ENCODE data around the gene C19orf67.

C19orf67 gene

GRCh38 chr19:14056069-14056666 is 29.4 kb downstream of the C19orf67 start:
- no peak overlapping the region for H3K4me3 ChIP-seq (replicated peaks; ENCODE audit: low read depth, low read length)
- DNase-seq (ENCODE audit: low read depth): no peak
- TF ChIP-seq CTCF (IDR thresholded peaks at IDR 0.05; ENCODE audit: low read length, missing control alignments): no peak

GRCh38 chr19:14055396-14055795 is 30.2 kb downstream of the C19orf67 start:
- no peak for TF ChIP-seq CTCF (IDR thresholded peaks at IDR 0.05; ENCODE audit: low read length, missing control alignments)
- H3K4me3 ChIP-seq (replicated peaks; ENCODE audit: low read depth, low read length): no peak overlapping the region
- DNase-seq (ENCODE audit: low read depth): no peak

DNA sequence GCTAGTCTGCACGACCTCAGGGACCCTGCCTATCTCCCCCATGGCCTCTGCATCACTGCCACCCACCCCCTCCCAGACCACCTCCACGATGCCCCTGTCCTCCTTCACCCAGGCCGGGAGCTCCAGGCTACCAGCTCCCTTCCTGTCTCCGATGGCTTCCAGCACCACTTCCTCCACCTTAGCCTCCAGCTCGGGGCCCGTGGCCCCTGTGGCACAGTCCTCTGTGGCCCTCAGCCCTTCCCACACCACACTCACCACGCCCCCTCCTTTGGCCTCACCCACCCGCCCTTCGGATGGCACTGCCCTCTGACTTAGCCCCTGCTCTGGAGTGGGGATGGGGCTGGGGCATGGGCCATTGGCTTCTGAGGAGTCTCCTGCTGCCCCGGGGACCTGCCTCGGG is 30.9 kb downstream of the C19orf67 start:
- TF ChIP-seq CTCF (IDR thresholded peaks at IDR 0.05; ENCODE audit: low read length, missing control alignments): no peak
- no peak overlapping the region for H3K4me3 ChIP-seq (replicated peaks; ENCODE audit: low read depth, low read length)
- no peak for DNase-seq (ENCODE audit: low read depth)

DNA sequence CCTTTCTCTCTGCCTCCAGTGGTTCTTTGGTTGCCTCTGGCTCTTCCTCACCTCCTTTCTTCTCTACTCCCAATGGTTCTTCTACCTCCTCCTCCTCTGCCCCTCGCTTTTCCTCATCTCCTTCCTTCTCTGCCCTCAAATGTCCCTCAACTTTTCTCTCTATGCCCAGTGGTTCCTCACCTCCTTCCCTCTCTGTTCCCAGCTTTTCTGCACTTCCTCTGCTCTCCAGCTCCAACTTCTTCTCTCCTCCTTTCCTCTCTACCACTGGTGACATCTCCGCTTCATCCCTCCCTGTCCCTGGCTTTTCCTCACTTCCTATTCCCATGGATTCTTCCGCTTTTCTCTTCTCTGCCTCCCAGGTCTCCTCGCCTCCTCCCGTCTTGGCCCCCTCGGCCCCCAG is 31.5 kb downstream of the C19orf67 start:
- DNase-seq (ENCODE audit: low read depth): no peak
- no peak overlapping the region for H3K4me3 ChIP-seq (replicated peaks; ENCODE audit: low read depth, low read length)
- no peak for TF ChIP-seq CTCF (IDR thresholded peaks at IDR 0.05; ENCODE audit: low read length, missing control alignments)

DNA sequence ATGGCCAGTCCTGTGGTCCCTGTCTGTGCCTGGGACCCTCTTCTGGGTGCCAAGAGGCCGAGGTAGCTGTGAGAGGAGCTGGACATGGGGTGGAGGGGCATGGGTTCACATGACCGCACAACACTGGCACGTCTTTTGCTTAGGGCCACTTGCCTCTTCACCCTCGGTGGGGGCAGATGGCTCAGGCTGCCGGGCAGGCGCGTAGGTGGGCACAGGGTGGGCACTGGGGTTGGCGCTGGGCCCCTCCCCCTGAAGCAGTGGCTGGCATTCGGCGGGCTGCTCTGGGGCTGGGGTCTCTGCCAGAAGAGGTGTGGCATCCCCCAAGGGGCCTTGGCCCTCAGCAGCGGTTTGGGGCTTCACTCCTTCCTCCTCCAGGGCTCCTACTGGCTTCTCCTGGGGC is 32.1 kb downstream of the C19orf67 start:
- no peak for DNase-seq (ENCODE audit: low read depth)
- TF ChIP-seq CTCF (IDR thresholded peaks at IDR 0.05; ENCODE audit: low read length, missing control alignments): no peak
- no peak overlapping the region for H3K4me3 ChIP-seq (replicated peaks; ENCODE audit: low read depth, low read length)

DNA sequence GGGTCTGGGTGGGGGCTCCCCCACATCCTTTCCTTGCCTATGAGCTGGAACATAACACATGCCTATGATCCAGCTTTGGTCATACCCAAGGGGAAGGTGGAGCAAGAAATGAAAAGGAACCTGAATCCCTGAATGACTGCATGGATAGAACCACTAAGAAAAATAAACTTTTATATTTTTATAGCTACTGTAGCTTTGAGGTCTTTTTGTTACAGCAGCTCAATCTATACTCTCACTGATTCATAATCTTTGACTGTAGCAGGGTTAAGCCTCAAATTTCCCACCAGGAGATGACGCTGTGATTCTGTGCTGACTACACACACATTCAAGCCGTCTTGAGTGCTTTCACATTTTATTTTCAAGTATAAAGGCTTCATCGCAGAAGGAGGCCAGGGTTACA is 32.6 kb downstream of the C19orf67 start:
- no peak overlapping the region for H3K4me3 ChIP-seq (replicated peaks; ENCODE audit: low read depth, low read length)
- DNase-seq (ENCODE audit: low read depth): no peak
- no peak for TF ChIP-seq CTCF (IDR thresholded peaks at IDR 0.05; ENCODE audit: low read length, missing control alignments)

- no peak overlapping the region for H3K4me3 ChIP-seq (replicated peaks; ENCODE audit: low read depth, low read length)
- TF ChIP-seq CTCF (IDR thresholded peaks at IDR 0.05; ENCODE audit: low read length, missing control alignments): no peak
Measured at GRCh38 chr19:14052470-14052869, 33.1 kb downstream of the C19orf67 start.

More at GRCh38 chr19:14052470-14052869, 33.1 kb downstream of the C19orf67 start:
- no peak for DNase-seq (ENCODE audit: low read depth)

All from fibroblast of pulmonary artery (primary cell).